Measurements from ENCODE around the gene ARL5A. TPM values are rescaled to one million over a fixed set of nuclear protein-coding genes. Genes with fewer than 3 reads are reported as not detected.

ARL5A gene
- total RNA-seq, 6 experiments from 2014 or later = 32.0 to 46.6 (median 39.9) TPM

GRCh38 chr2:151826737-151827157 is 1.5 kb downstream of the ARL5A start:
- Mint-ChIP-seq H3K9me3 (no peaks in the 10 kb centered on the region), H3K36me3 (ENCODE audit: low read depth) (no peaks in the 10 kb centered on the region), H3K4me1 (ENCODE audit: low read depth) (peaks cover 57% of the 10 kb centered on the region), H3K27ac (peak overlapping the region; percentile 84), H3K27me3 (ENCODE audit: insufficient read depth) (peaks cover 1% of the 10 kb centered on the region; the same call in 1 of the 2 replicates), H3K4me3 (peak overlapping the region; percentile 87)
- DNase-seq = peak; percentile 8
- TF ChIP-seq CTCF (IDR thresholded peaks at IDR 0.05) = no peak

- Mint-ChIP-seq H3K36me3 (ENCODE audit: low read depth) (no peaks in the 10 kb centered on the region), H3K4me3 (no peak overlapping the region), H3K4me1 (ENCODE audit: low read depth) (peaks cover 64% of the 10 kb centered on the region), H3K27me3 (ENCODE audit: insufficient read depth) (peaks cover 1% of the 10 kb centered on the region; the same call in 1 of the 2 replicates), H3K9me3 (no peaks in the 10 kb centered on the region), H3K27ac (no peak overlapping the region)
- TF ChIP-seq CTCF (IDR thresholded peaks at IDR 0.05) = no peak
- DNase-seq = no peak
These were observed 3.3 kb downstream of the ARL5A start for GRCh38 chr2:151824886-151825285.

- no peak for TF ChIP-seq CTCF (IDR thresholded peaks at IDR 0.05)
- H3K4me3 Mint-ChIP-seq = no peak overlapping the region
- no peaks in the 10 kb centered on the region for H3K9me3 Mint-ChIP-seq
- H3K4me1 Mint-ChIP-seq (ENCODE audit: low read depth) = peaks cover 60% of the 10 kb centered on the region
- no peaks in the 10 kb centered on the region for H3K27me3 Mint-ChIP-seq (ENCODE audit: insufficient read depth)
- H3K27ac Mint-ChIP-seq = no peak overlapping the region
- no peaks in the 10 kb centered on the region for H3K36me3 Mint-ChIP-seq (ENCODE audit: low read depth)
- DNase-seq = no peak
These were observed 4.6 kb downstream of the ARL5A start for GRCh38 chr2:151823651-151824050.

- Mint-ChIP-seq H3K4me3 (no peak overlapping the region), H3K36me3 (ENCODE audit: low read depth) (no peaks in the 10 kb centered on the region), H3K27me3 (ENCODE audit: insufficient read depth) (no peaks in the 10 kb centered on the region), H3K9me3 (no peaks in the 10 kb centered on the region), H3K27ac (no peak overlapping the region), H3K4me1 (ENCODE audit: low read depth) (peaks cover 36% of the 10 kb centered on the region)
- no peak for DNase-seq
- no peak for TF ChIP-seq CTCF (IDR thresholded peaks at IDR 0.05)
These were observed 8.3 kb downstream of the ARL5A start for GRCh38 chr2:151819920-151820319.

GRCh38 chr2:151817929-151818328 is 10.3 kb downstream of the ARL5A start:
- Mint-ChIP-seq H3K4me1 (ENCODE audit: low read depth) (peaks cover 17% of the 10 kb centered on the region), H3K27me3 (ENCODE audit: insufficient read depth) (no peaks in the 10 kb centered on the region), H3K4me3 (no peak overlapping the region), H3K36me3 (ENCODE audit: low read depth) (0 out of 2 replicates have a peak, but pooled peaks cover 2% of the 10 kb centered on the region), H3K27ac (no peak overlapping the region), H3K9me3 (no peaks in the 10 kb centered on the region)
- TF ChIP-seq CTCF (IDR thresholded peaks at IDR 0.05) = no peak
- no peak for DNase-seq

GRCh38 chr2:151816843-151817242 is 11.4 kb downstream of the ARL5A start:
- H3K4me3 Mint-ChIP-seq = no peak overlapping the region
- peaks cover 8% of the 10 kb centered on the region; the same call in 1 of the 2 replicates for H3K4me1 Mint-ChIP-seq (ENCODE audit: low read depth)
- H3K36me3 Mint-ChIP-seq (ENCODE audit: low read depth) = peaks cover 10% of the 10 kb centered on the region
- H3K27ac Mint-ChIP-seq = no peak overlapping the region
- H3K9me3 Mint-ChIP-seq = no peaks in the 10 kb centered on the region
- H3K27me3 Mint-ChIP-seq (ENCODE audit: insufficient read depth) = no peaks in the 10 kb centered on the region
- no peak for TF ChIP-seq CTCF (IDR thresholded peaks at IDR 0.05)
- no peak for DNase-seq
